MM.1S (cell line): Measurements from ENCODE around the gene YPEL5.

ENCODE experiments used
- DNase-seq: peaks from one replicate; pipeline ENCODE4 v3.0.0-alpha.2; 2015
- H2AFZ ChIP-seq: fragments of 300-600 bp; sonication (generic); 2 replicates; pipeline ENCODE4 v1.6.0; 2016; ENCODE audit warnings: antibody characterized with exemption, low read length
- H3F3A ChIP-seq: fragments of 300-600 bp; sonication (generic); 2 replicates; pipeline ENCODE4 v1.6.1; 2016; ENCODE audit warnings: mild to moderate bottlenecking, antibody characterized with exemption, low read length, moderate library complexity, mixed read lengths; ENCODE audit not compliant: insufficient read depth
- H3K27ac ChIP-seq: fragments of 300-600 bp; sonication (generic); 2 replicates; pipeline ENCODE4 v1.5.1; 2016; ENCODE audit warnings: mild to moderate bottlenecking, low read length
- H3K27me3 ChIP-seq: fragments of 300-600 bp; sonication (generic); replicated peaks from 2 replicates; pipeline ENCODE4 v1.6.0; 2016; ENCODE audit warnings: low read length; ENCODE audit not compliant: insufficient read depth
- H3K36me3 ChIP-seq: fragments of 300-600 bp; sonication (generic); replicated peaks from 2 replicates; pipeline ENCODE4 v1.6.1; 2016; ENCODE audit warnings: mild to moderate bottlenecking, low read length, mixed read lengths; ENCODE audit not compliant: insufficient read depth
- H3K4me1 ChIP-seq: fragments of 300-600 bp; sonication (generic); 2 replicates; pipeline ENCODE4 v1.6.1; 2016; ENCODE audit warnings: low read length, mixed read lengths
- H3K4me2 ChIP-seq: fragments of 300-600 bp; sonication (generic); 2 replicates; pipeline ENCODE4 v1.6.0; 2016; ENCODE audit warnings: low read depth, low read length
- H3K4me3 ChIP-seq: fragments of 300-600 bp; sonication (generic); 2 replicates; pipeline ENCODE4 v1.5.1; 2016; ENCODE audit warnings: low read length, mixed read lengths
- H3K79me2 ChIP-seq: fragments of 300-600 bp; sonication (generic); 2 replicates; pipeline ENCODE4 v1.6.1; 2016; ENCODE audit warnings: mixed run types, low read length, mixed read lengths
- H3K9ac ChIP-seq: fragments of 300-600 bp; sonication (generic); 2 replicates; pipeline ENCODE4 v1.6.1; 2016; ENCODE audit warnings: low read length, mixed read lengths
- H3K9me2 ChIP-seq: fragments of 300-600 bp; sonication (generic); replicated peaks from 2 replicates; pipeline ENCODE4 v1.6.1; 2016; ENCODE audit warnings: mild to moderate bottlenecking, low read length, mixed read lengths; ENCODE audit not compliant: insufficient read depth
- H3K9me3 ChIP-seq: fragments of 300-600 bp; sonication (generic); replicated peaks from 2 replicates; pipeline ENCODE4 v1.6.1; 2016; ENCODE audit warnings: mild to moderate bottlenecking, low read length, mixed read lengths; ENCODE audit not compliant: insufficient read depth
- H4K20me1 ChIP-seq: fragments of 300-600 bp; sonication (generic); 2 replicates; pipeline ENCODE4 v1.6.1; 2016; ENCODE audit warnings: mild to moderate bottlenecking, low read length, moderate library complexity, mixed read lengths; ENCODE audit not compliant: insufficient read depth
- EZH2 ChIP-seq: fragments of 300-600 bp; sonication (generic); optimal IDR thresholded peaks from 2 replicates; pipeline ENCODE3; 2017; ENCODE audit warnings: low read depth, mild to moderate bottlenecking, antibody characterized with exemption, low read length, mixed read lengths
- EZH2phosphoT487 ChIP-seq: fragments of 300-600 bp; sonication (generic); IDR thresholded peaks from 2 replicates; pipeline ENCODE4 v1.6.1; 2018; ENCODE audit warnings: antibody characterized with exemption, low read length
- TF ChIP-seq, protein P1 (sequence below): fragments of 300-600 bp; sonication (generic); IDR thresholded peaks from 2 replicates; pipeline ENCODE4 v1.5.1; 2016; ENCODE audit warnings: antibody characterized with exemption, low read length, mixed read lengths

YPEL5 gene

DNA sequence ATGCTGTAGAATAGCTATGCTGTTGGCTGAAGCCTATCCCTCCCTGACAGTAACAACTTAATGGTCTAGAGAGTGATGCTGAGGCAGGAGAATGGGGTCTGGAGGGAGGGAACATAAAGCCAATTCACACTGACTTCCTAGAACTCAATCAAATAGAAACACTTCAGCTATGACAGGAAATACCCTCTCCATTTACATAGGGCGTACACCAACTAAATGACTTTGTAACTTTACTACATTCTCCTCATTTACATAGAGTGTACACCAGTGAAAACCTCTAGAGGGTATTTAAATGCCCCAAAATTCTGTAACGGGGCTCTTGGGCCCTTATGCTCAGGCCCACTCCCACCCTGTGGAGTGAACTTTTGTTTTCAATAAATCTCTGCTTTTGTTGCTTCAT, 41.5 kb downstream of the YPEL5 start:
- no peak overlapping the region for H2AFZ ChIP-seq
- no peak overlapping the region for H3K4me3 ChIP-seq
- no peak overlapping the region for H3K4me2 ChIP-seq
- H3K79me2 ChIP-seq: no peaks in the 10 kb centered on the region
- no peak overlapping the region for H3K9ac ChIP-seq
- TF ChIP-seq, protein P1, sequence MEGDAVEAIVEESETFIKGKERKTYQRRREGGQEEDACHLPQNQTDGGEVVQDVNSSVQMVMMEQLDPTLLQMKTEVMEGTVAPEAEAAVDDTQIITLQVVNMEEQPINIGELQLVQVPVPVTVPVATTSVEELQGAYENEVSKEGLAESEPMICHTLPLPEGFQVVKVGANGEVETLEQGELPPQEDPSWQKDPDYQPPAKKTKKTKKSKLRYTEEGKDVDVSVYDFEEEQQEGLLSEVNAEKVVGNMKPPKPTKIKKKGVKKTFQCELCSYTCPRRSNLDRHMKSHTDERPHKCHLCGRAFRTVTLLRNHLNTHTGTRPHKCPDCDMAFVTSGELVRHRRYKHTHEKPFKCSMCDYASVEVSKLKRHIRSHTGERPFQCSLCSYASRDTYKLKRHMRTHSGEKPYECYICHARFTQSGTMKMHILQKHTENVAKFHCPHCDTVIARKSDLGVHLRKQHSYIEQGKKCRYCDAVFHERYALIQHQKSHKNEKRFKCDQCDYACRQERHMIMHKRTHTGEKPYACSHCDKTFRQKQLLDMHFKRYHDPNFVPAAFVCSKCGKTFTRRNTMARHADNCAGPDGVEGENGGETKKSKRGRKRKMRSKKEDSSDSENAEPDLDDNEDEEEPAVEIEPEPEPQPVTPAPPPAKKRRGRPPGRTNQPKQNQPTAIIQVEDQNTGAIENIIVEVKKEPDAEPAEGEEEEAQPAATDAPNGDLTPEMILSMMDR: no peak
- TF ChIP-seq EZH2phosphoT487: no peak
- TF ChIP-seq EZH2: no peak
- H3K36me3 ChIP-seq: no peaks in the 10 kb centered on the region
- DNase-seq: no peak
- no peaks in the 10 kb centered on the region for H3F3A ChIP-seq
- no peaks in the 10 kb centered on the region for H3K4me1 ChIP-seq
- no peaks in the 10 kb centered on the region for H4K20me1 ChIP-seq
- H3K9me3 ChIP-seq: no peaks in the 10 kb centered on the region
- H3K27me3 ChIP-seq: no peaks in the 10 kb centered on the region
- no peak overlapping the region for H3K27ac ChIP-seq
- no peaks in the 10 kb centered on the region for H3K9me2 ChIP-seq

DNA sequence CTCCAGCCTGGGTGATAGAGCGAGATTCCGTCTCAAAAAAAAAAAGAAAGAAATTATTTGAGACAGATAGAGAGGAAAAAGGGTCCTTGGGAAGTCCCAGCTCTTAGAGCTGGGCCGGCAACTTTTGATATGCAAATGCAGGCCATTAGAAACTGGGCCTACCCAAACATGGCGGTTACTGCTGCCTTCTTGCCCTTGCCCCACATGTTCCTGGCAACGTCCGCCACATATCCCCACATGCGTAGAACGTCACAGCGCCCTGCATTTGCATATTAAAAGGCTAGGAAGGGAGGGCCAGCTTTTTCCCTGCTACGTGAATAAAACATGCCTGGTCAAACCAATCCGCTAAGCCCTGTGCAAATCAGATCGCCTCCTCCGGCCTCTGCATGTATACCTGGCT, 43.8 kb downstream of the YPEL5 start:
- TF ChIP-seq EZH2phosphoT487 (no peak), EZH2 (no peak)
- TF ChIP-seq, protein P1: no peak
- DNase-seq: no peak

GRCh38 chr2:30191107-30191506, 44.3 kb downstream of the YPEL5 start:
- H3K4me2 ChIP-seq: no peak overlapping the region
- no peaks in the 10 kb centered on the region for H3K36me3 ChIP-seq
- no peaks in the 10 kb centered on the region for H3K4me1 ChIP-seq
- DNase-seq: no peak
- H3K27me3 ChIP-seq: no peaks in the 10 kb centered on the region
- H3K27ac ChIP-seq: no peak overlapping the region
- H3K79me2 ChIP-seq: no peaks in the 10 kb centered on the region
- no peaks in the 10 kb centered on the region for H4K20me1 ChIP-seq
- TF ChIP-seq EZH2phosphoT487: no peak
- no peak for TF ChIP-seq EZH2
- TF ChIP-seq, protein P1: no peak
- H3K4me3 ChIP-seq: no peak overlapping the region
- H3K9me3 ChIP-seq: no peaks in the 10 kb centered on the region
- H3K9ac ChIP-seq: no peak overlapping the region
- no peak overlapping the region for H2AFZ ChIP-seq
- no peaks in the 10 kb centered on the region for H3F3A ChIP-seq
- H3K9me2 ChIP-seq: no peaks in the 10 kb centered on the region

More for the DNA sequence above, 43.8 kb downstream of the YPEL5 start:
- Histone ChIP-seq H3K9me3 (no peaks in the 10 kb centered on the region), H3K4me3 (no peak overlapping the region), H2AFZ (no peak overlapping the region), H4K20me1 (no peaks in the 10 kb centered on the region), H3F3A (no peaks in the 10 kb centered on the region), H3K4me2 (no peak overlapping the region), H3K27ac (no peak overlapping the region), H3K9ac (no peak overlapping the region), H3K27me3 (no peaks in the 10 kb centered on the region), H3K4me1 (no peaks in the 10 kb centered on the region), H3K79me2 (no peaks in the 10 kb centered on the region), H3K9me2 (no peaks in the 10 kb centered on the region), H3K36me3 (no peaks in the 10 kb centered on the region)
